HG03354 (cell line): ENCODE measurements around the gene AUH.

Experiments
- ATAC-seq: cut with Tn5 transposase; IDR thresholded peaks from one replicate; pipeline ENCODE4 v1.9.1; 2021; ENCODE audit warnings: mild to moderate bottlenecking; ENCODE audit not compliant: unreplicated experiment, poor library complexity, severe bottlenecking

Gene AUH

DNA sequence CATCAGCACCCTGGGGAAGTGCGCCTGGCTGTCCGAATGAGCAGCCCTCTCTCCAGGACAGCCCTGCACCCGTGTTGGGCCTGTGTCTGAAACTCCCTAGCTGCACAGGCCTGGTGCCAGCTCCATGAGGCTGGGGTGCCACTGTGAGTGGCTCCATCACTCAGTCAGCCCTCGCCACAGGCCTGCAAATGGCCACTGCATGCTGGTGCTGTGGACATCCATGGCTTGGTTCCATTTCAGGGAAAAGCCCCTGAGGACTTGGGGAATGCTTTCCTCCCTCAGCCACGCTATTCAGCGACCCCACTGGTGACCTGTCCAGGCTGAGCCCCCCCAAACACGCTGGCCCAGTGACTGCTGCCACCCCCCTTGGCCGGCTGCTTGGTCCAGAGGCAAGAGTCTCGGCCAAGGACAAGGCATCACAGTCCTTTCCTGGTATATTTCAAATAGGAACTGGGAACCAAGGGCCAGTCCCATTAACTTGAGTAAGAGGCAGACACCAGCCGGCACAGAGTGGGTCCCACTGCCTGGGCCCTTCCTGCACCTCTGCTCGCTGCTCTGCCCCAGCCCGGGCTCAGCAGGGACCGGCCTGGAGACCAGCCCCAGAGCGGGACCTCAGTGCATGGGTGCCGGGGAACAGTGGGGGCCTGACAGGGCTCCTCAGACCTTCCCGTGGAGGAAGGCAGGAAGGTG, 181.3 kb downstream of the AUH start:
- no peak for ATAC-seq

DNA sequence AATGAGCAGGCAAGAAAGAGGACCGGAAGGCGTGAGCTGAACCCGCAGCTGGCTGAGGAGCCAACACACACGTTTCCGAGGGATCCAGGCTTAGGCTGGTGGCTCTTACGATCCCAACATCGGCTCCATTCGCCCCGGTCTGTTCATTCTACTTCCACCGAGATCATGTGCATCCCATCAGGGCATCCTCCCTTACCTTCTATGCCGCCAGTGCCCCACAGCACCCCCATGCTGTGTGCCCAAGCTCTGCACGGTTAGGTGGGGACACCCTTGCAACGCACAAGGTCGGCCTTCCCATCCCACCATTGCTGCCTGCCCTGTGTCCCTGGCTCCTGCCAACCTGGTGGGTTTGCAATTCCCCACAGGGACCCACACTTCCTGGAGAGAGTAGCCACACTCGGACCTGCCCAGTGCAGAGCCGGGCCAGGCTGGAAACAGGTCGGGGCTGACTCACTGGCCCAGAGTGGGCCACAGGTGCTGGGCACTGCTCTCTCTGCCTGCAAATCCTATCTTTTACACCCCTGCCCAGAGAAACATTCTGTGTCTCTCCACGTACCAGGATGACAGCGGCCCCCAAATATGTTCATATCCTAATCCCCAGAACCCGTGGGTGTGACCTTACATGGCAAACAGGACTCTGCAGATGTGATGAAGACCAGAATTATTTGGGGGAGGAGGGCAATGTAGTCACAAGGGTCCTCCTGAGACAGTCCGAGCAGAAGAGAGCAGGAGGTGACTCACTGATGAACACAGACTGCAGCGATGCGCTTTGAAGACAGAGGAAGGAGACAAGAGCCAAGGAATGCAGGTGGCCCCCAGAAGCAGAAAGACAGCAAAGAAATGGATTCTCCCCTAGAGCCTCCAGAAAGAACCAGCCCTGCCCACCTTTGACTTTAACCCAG, 182.2 kb downstream of the AUH start:
- ATAC-seq = no peak

DNA sequence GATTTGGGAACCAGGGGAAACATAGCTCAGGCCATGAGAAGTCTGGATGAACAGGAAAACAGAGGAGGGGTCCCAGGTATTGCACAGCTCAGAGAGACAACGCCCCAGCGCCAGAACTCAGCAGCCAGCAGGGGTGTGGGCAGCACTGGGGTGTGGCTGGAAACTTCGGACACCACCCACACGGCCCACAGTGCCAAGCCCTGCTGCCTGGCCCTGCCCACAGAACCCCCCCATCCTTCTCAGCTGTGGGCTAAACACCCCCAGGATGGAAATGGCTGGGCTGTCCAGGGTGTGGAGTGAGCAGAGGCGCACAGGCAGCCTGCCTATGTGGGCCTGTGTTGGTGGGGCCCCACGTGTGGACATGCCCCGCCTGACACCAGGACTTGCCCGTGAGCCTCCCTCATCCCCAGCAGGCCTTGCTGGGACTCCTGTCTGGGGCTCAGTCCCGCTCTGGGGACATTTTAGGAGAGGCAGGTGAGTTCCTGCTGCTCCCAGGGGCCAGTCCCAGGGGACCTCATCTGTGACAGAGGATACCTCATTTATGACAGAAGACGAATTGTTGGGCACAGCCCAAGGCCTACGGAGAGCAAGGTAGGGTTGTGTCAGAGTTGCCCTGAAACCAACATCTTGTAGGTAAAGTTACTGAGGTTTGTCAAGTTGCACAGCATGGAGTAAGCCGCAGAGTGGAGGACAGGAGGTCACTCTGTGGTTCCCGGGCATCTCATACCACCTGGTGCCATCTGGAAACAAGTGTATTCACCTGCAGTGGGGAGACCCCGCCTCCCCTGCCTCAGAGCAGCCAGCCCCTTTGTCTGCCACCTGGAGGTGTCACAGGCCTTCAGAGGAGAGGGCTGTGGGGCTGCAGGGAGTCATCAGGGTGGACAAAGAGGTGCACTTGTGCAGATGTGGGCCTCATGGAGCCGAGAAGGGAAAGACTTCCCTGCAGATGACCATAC, 183.2 kb downstream of the AUH start:
- no peak for ATAC-seq

DNA sequence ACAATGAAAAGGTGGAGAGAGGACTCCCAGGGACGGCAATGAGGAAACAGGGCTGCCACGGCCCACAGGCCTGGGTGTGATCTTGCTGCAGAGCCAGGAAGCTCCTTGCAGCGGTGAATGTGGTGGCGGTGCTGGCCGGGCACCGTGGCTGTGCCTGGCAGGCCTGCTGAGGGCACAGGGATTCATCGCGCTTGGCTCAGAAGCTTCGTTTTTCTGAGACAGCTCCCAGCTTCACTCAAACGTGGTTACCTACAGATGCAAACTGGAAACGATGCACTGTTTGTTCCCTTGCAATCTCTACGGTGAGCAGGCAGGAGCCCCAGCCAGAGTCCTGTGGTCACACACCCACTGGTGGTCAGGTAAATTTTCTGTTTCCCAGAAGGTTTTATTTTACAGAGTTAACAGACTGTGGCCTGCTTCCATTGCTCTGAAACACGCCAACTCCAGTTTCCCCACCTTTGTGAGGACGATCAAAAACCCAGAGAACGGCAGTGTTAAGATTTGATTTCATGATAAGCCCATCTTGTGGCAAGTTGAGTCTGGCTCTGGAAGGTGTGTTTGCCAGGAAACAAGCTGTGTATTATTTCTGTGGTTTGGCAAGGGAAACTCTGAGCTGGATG, 183.9 kb downstream of the AUH start:
- ATAC-seq = no peak

DNA sequence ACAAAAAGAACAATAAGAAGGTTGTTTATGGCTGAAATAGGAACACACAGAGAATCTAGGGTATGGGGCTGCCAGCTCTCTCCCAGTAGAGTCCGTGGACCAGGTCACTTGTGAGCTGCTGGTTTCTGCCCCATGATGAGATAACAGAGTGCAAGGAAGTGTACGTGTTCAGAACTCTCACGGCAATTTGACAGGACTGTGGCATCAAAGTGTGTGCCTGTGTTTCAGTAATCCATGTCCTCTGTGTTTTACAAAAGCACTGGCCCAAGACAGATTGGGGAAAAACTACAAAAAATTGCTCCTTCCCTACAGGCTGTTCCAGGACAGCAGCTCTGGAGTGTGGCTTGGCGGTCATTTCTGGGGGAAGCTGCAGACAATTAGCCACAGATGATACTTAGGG, 184.6 kb downstream of the AUH start:
- no peak for ATAC-seq

DNA sequence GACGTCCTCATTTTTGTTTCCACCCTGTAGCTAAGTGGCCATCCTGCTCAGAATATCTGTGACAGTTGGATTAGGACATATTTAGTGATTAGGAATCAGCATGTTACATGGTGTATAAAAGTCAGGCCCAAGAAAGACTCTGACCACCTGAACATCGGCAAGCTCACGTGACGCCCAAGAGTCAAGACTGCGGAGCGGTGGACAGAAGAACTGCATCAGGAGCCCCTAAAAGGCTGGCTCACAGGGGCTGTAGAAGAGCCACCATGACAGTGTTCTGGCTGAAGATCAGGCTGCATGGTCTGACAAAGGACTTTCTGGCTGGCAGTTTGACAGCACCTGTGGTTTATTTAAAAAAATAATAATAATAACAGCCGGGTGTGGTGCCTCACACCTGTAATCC, 185.3 kb downstream of the AUH start:
- ATAC-seq = no peak

DNA sequence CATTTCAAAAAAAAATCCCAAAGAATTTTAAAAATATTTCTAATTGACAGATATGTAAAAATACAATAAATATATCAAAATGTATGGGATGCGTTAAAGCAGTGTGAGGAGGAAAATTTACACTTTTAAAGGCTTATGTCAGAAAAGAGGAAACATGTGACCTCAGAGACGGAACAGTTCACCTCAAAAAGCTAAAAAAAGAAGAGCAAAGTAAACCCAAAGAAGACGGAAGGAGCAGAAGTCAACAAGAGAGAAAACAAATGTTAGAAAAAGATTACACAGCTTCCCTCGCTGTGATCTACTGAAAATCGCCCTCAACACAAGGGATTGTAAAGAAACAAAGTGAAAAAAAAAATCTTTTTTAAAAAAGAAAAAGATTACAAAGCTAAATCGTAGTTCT, 186.9 kb downstream of the AUH start:
- no peak for ATAC-seq

DNA sequence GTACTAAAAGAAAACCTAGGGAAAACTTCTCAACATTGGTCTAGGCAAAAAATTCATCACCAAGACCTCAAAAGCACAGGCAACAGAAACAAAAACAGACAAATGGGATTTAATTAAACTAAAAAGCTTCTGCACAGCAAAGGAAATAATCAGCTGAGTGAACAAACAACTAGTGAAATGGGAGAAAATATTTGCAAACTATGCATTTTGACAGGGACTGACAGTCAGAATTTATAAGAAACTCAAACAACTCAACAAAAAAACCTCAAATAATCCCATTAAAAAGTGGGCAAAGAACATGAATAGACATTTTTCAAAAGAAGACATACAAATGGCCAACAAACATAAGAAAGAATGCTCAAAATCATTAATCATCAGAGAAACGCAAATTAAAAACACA, 189.4 kb downstream of the AUH start:
- no peak for ATAC-seq

DNA sequence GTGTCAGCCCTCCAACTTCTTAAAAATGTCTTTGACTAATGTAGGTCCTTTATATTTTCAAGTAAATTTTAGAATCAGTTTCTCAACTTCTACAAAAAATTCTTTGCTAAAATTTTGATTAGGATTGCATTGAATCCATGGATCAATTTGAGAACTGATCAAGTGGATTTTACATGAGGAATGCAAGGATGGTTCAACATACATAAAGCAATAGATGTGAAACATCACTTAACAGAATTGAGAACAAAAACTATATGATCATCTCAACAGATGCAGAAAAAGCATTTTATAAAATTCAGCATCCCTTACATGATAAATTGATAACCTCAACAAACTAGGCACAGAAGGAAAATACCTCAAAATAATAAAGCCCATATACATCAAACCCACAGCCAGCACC, 190.8 kb downstream of the AUH start:
- ATAC-seq = no peak

DNA sequence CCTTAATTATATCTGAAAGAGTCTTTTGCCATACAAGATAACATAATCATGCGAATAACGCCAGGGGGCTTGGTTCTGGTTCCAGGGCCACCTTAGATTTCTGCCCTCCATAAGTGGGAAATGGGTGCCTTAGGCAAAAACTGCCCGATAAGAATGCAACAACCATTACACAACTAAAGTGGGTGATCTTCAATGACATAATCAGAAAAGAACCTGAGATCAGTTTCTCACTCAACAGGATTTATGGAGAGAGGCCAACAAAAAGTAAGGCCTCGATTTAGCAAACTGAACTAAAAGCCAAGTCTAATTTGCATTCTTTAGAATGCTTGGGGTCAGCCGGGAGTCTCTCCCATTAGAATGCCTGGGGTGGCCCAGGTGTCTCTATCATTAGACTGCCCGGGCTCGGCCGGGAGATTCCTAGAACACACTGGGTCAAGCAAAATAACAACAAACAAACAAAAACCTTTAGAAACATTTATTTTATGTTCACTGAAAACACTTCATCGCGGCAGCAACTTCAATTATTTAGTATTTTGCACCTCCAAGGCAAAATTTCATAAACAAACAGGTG, 194.8 kb downstream of the AUH start:
- ATAC-seq = no peak

DNA sequence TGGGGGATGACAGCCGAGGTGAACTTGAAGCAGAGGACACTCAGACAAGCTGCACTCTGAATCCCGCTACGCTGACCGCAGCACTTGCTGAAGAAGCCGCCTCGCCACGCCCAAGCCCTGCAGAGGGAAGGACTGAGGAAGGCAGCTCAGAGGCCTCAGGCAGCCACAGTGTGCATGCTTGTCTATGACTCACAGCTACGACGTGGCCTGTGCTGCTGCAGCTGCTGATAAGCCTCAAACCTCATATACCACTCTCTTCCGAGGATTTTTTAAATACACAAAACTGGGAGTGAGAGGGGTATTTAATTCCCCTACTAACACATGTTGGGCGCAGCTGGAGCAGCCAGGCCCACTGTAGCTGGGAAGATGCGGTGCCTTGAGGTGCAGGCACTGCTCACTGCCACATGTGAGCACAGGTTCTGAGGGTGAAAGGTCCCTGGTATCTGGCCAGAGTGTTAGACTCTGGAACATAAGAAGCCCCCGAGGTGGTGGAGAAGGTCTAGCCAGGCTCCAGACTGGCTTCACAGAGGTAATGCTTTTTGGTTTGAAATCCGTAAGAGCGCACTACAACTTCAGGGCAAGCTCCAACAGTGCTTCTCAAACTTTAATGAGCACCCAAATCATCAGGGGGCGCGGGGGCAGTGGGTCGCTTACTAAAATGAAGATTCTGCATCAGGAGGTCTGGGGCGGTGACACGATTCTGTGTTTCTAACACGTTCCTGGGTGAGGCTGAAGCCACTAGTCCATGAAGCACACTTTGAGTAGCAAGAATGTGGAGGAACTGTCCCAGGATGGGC, 196.8 kb downstream of the AUH start:
- ATAC-seq = no peak
